Activated CD8-positive, alpha-beta memory T cell treated with anti-CD3 and anti-CD28 coated beads for 48 hours (primary cell): Measurements from ENCODE around the gene KRT83.
A peak's percentile ranks its signal among the peaks of the same experiment; 100 is the strongest.
"Not testable (repeated sequence)": the region's sequence is repeated elsewhere in the genome, so short reads cannot be mapped to it uniquely, and the experiment has no call there.

Experiments
- DNase-seq, 3 experiments: peaks; one replicate each; pipeline ENCODE4 v3.0.0-alpha.2; 2020; ENCODE audit warnings: low read depth in 2 of 3, low spot score in 2 of 3

The KRT83 gene

GRCh38 chr12:52310622-52311284 lies 10.4 kb downstream of the KRT83 start:
- no peak for DNase-seq

DNA sequence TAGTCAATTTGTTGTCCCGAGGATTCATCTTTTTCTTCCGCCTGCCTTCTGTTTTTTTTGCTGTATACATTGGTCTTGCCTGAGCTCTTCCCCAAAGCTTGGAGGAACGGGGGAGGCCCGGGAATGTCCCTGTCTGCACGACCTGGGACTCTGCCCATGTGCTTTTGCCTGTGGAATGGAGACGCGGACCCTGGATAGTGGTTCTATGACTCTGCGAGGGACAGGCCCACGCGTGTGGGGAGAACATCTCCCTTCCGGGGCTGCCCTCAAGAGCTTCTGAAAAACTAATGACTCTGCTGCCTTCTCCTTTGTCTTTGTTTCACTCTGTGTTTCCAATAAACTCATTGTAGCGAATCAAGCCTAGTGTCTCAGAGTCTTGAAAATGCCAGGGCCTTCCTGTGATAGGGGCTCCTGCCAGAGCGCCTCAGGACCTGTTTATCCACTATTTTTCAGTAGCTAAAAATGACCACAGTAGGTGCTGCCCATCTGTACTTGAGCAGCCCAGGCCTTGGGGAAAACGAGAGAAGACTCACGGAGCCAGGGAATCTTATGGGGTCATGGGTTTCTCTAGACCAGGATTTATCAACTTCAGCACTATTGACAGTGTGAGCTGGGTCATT lies 12.3 kb downstream of the KRT83 start:
- DNase-seq = no peak

DNA sequence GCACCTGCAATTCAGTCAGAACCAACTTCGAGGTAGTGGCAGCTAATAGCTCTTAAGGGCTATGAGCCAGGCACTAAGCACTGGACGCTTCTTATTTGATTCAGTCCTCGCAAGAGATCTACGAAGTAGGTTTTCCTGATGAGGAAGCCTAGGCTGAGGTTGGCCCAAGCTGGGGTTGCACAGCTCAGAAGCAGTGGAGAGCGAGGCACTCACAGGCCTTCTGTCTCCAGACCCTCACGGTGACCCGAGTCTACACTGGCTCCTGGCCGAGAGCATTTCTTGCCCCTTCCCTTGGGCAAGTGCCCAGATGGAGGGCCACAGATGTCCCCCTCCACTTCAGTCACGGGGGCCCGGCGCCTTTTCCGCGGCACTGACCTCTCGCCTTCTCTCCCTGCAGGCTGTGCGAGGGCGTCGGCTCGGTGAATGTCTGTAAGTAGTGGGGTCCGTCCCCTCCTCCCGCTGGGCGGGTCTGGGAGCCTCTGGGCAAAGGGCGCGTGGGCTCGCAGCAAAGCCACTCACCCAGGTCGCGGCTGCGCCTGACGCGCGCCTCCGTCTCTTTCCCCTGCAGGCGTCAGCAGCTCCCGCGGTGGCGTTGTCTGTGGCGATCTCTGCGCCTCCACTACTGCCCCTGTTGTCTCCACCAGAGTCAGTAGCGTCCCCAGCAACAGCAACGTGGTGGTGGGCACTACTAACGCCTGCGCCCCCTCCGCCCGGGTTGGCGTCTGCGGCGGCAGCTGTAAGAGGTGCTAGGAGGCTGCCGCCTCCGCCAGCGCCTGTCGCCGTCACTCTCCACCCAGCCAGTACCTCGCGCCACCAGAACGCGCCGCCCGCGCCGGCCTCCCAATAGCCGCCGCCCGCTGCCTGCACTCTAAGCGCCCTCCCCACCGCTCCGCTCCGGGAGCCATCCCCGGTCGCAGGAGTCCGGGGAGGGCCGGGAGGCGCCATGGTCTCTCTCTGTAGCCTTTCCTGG lies 13.1 kb downstream of the KRT83 start:
- peak in 2 of 3 experiments; percentile 19 to 32 for DNase-seq

GRCh38 chr12:52306731-52307130 lies 14.5 kb downstream of the KRT83 start:
- no peak for DNase-seq

GRCh38 chr12:52305921-52306705 lies 15.1 kb downstream of the KRT83 start:
- no peak for DNase-seq

DNA sequence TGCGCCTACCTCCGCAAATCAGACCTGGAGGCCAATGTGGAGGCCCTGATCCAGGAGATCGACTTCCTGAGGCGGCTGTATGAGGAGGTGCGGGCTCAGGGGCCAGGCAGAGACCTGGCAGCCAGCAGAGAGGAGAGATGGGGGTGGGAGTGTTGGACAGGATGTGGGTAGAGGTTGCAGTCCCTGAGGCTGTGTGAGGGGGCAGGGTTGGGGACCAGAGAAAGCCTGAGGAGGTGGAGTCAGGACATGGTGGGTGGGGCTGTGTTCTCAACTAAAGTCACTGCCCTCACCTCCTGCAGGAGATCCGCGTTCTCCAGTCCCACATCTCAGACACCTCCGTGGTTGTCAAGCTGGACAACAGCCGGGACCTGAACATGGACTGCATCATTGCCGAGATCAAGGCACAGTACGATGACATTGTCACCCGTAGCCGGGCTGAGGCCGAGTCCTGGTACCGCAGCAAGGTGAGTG lies 16.2 kb downstream of the KRT83 start:
- not testable (repeated sequence) for DNase-seq

- not testable (repeated sequence) for DNase-seq
Measured at GRCh38 chr12:52302242-52302914, 18.8 kb downstream of the KRT83 start.

- not testable (repeated sequence) for DNase-seq
Measured at GRCh38 chr12:52301721-52302120, 19.5 kb downstream of the KRT83 start.

- DNase-seq = no peak
Measured at GRCh38 chr12:52300796-52301691, 20.2 kb downstream of the KRT83 start.

DNA sequence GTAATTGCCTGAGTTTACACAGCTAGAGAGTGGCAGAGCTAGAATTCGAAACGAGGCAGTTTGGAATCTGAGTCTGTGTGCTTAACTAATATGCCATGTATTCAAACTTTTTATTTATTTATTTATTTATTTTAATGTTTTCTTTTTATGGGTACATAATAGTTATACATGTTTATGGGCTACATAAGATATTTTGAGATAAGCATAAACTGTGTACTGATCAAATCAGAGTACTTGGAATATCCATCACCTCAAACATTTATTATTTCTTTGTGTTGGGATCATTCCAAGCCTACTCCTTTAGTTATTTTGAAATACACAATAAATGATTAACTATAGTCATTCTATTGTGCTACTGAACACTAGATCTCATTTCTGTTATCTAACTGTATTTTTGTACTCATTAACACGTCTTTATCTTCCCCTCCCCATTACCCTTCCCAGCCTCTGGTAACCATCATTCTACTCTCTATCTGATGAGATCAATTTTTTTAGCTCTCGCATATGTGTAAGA lies 22.5 kb downstream of the KRT83 start:
- no peak for DNase-seq

- DNase-seq = no peak
Measured at GRCh38 chr12:52296572-52297215, 24.5 kb downstream of the KRT83 start.

DNA sequence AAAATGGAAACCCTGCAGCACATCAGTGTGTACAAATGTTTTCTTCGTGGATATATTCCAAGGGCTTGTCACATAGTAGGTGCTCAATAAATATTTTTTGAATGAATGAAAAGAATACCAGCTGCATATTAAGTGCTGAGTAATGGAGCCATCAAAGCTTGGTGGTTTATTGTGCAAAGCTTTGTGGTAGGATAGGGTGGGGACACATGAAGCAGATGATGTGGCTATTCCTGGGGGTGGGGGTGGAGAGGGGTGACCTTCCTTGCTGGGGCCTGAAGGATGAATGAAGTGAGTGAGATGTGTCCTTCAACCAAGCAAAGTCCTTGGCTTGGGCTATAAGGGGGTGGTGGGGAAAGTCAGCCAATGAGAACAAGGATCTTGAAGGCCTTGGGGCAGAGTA lies 25.5 kb downstream of the KRT83 start:
- DNase-seq = no peak

DNA sequence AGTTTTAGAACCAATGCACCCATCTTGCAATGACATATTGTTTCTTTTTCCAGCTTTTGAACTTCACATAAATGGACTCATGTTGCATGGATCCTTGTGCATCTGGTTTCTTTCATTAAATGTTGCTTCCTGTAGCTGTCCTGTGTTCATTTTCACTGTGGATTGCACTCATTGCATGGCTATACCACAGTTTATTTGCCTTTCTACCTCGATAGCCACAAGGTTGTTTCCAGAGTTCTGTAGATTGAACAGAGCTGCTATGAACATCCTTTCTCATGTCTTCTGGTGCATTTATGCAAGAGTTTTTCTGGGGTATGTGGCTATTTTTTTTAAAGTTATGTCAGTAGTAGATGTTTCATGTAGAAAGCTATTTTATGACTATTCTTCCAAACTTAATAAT lies 26.4 kb downstream of the KRT83 start:
- no peak for DNase-seq

GRCh38 chr12:52293926-52294325 lies 27.3 kb downstream of the KRT83 start:
- no peak for DNase-seq

DNA sequence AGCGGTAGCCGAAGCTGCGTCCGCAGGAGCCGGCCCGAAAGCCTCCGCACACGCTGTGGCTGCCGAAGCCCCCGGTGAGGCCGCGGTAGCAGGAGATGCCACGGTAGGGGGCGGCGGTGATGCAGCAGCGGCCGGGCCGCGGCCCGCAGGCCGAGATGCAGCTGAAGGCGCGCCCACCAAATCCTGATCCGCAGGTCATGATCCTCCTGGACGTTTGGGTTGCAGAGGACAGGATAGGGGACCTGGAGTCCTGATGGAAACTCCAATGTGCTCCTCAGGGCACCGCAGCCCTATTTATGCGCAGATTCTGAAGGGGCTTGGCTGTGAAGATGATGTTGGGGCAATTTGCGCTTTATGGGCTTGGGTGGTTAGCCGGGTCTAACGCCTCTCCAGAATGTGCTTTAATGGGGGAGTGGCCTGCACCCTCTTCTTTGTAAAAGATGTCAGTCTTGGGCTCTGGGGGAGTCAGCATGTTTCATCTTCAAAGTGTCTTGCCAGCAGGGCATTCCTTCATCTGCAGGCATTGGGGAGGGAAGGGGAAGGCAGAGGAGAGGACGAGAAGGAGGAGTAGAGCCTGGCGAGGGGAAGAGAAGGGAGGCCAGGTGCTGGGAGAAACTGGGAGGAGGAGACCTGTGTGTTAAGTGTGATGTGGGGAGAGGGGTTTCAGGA lies 29.8 kb downstream of the KRT83 start, which contains the start of gene KRT81:
TSS of gene KRT81 (minus strand) at position 268 of the 669 bp plus-strand sequence. CDS start at position 199, 69 bp downstream.
- no peak for DNase-seq

DNA sequence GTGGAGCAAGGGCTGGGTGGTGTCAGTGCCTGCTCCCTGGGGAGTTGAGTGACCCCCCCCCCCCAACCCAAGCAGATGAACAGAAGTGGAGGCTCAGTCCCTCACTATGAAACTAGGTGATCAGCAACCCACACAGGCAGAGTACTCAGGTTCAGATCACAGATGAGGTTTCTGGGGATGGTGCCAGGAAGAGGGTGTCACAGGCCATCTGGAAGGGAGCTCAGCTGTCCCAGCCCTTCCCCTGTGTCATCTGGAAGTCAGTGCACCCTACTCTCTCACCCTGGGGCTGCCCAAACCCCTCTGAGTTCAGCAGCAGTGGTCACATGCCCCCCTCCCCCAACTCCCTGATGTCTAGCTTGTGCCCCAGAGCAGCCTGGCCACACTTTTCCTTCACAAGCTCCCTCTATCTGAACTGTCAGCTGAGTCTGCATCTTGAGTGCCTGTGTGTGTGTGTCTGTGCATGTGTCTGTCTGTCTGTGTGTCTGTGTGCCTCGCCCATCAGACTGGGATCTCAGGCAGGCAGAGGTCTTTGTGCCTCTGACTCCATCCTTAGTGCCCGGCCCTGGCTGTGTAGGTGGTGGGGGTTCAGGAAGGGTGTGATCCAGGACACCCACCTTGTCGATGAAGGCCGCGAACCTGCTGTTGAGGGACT lies 30.6 kb downstream of the KRT83 start:
- not testable (repeated sequence) for DNase-seq
